ENCODE data around the gene AGAP2. TPM values are rescaled to one million over a fixed set of nuclear protein-coding genes. Genes with fewer than 3 reads are reported as not detected.

Gene AGAP2
- total and polyA plus RNA-seq, 2 of the 13 experiments (the other 11 are each of a cell fraction or from before 2014, with no cell fraction given): 0.38 to 0.45 TPM

DNA sequence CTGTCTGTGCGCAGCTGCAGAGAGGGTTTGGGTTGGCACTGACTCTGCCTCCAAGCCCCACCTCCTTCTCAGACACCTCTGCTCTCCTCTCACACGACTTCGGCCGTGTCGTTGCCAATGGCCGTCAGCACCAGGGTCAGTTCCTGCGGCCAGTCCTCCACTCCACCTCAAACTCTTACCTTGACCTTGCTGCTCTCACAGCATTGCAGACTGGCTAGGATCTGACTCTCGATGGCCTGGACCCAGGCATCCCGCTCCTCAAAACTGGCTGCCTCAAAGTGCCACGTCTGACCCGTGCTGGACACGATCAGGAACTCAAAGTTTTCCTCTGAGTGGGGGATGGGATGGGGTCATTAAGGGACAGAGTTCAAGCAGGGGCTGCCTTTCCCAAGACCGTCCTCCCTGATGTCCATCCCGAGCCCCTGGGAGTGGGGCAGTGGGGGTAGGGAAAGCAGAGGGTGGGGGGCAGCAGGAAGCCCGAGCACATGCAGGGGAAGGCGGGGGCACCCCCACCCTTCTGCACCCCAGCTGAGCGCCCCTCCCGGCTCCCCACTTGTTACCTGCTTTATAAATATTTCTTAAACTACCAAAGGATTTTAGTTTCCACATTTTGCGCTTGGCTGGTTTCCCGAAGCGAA, 10.7 kb downstream of the AGAP2 start (continued):
- TF ChIP-seq, protein P1, sequence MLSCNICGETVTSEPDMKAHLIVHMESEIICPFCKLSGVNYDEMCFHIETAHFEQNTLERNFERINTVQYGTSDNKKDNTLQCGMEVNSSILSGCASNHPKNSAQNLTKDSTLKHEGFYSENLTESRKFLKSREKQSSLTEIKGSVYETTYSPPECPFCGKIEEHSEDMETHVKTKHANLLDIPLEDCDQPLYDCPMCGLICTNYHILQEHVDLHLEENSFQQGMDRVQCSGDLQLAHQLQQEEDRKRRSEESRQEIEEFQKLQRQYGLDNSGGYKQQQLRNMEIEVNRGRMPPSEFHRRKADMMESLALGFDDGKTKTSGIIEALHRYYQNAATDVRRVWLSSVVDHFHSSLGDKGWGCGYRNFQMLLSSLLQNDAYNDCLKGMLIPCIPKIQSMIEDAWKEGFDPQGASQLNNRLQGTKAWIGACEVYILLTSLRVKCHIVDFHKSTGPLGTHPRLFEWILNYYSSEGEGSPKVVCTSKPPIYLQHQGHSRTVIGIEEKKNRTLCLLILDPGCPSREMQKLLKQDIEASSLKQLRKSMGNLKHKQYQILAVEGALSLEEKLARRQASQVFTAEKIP (CRISPR knock-in tag; IDR thresholded peaks at IDR 0.05; ENCODE audit: borderline replicate concordance): no peak
- TF ChIP-seq PAF1 (CRISPR knock-in tag; IDR thresholded peaks at IDR 0.05): no peak
- no peak for TF ChIP-seq NPAS2 (CRISPR knock-in tag; IDR thresholded peaks at IDR 0.05; ENCODE audit: borderline replicate concordance)
- no peak for TF ChIP-seq SCMH1 (CRISPR knock-in tag; IDR thresholded peaks at IDR 0.05; ENCODE audit: borderline replicate concordance)
- TF ChIP-seq, protein P2, sequence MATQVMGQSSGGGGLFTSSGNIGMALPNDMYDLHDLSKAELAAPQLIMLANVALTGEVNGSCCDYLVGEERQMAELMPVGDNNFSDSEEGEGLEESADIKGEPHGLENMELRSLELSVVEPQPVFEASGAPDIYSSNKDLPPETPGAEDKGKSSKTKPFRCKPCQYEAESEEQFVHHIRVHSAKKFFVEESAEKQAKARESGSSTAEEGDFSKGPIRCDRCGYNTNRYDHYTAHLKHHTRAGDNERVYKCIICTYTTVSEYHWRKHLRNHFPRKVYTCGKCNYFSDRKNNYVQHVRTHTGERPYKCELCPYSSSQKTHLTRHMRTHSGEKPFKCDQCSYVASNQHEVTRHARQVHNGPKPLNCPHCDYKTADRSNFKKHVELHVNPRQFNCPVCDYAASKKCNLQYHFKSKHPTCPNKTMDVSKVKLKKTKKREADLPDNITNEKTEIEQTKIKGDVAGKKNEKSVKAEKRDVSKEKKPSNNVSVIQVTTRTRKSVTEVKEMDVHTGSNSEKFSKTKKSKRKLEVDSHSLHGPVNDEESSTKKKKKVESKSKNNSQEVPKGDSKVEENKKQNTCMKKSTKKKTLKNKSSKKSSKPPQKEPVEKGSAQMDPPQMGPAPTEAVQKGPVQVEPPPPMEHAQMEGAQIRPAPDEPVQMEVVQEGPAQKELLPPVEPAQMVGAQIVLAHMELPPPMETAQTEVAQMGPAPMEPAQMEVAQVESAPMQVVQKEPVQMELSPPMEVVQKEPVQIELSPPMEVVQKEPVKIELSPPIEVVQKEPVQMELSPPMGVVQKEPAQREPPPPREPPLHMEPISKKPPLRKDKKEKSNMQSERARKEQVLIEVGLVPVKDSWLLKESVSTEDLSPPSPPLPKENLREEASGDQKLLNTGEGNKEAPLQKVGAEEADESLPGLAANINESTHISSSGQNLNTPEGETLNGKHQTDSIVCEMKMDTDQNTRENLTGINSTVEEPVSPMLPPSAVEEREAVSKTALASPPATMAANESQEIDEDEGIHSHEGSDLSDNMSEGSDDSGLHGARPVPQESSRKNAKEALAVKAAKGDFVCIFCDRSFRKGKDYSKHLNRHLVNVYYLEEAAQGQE (IDR thresholded peaks at IDR 0.05; ENCODE audit: borderline replicate concordance in 1 of 2, low read depth in 1 of 2, low read length in 2 of 2): peak; percentile 74 to 91
- no peak for TF ChIP-seq ZNF10 (CRISPR knock-in tag; IDR thresholded peaks at IDR 0.05; ENCODE audit: borderline replicate concordance, low read depth)
- TF ChIP-seq U2AF1 (optimal IDR thresholded peaks at IDR 0.05; ENCODE audit: low read depth, low read length): no peak
